Endothelial cell of umbilical vein (primary cell): ENCODE data around the gene CSF2. TPM values are rescaled to one million over a fixed set of nuclear protein-coding genes. Genes with fewer than 3 reads are reported as not detected.

Source experiments
- BruUV-seq: library from RNA; stranded (reverse); fragments of 400-500 nt; replicated peaks from 2 replicates; lab custom pipeline; 2021; lab: Mats Ljungman, UMichigan
- CTCF ChIA-PET: fragments of 300-600, 350-600 bp; sonication (Branson Sonifier 250); formaldehyde crosslinking; loops from one replicate; lab custom pipeline; 2021; ENCODE audit warnings: antibody characterized with exemption, inconsistent platforms; lab: Charles Lee
- POLR2A ChIA-PET: fragments of 300-600, 350-600 bp; sonication (Branson Sonifier 250); formaldehyde crosslinking; loops from one replicate; lab custom pipeline; 2021; ENCODE audit warnings: antibody characterized with exemption, inconsistent platforms; lab: Charles Lee
- DNase-seq: peaks from one replicate; pipeline ENCODE4 v3.0.0-alpha.2; 2011; ENCODE audit warnings: low read depth, low spot score
- FAIRE-seq: peaks from 2 replicates; lab custom pipeline; 2011; peaks lifted over from hg19 to GRCh38; lab: Jason Lieb, UNC
- H2AFZ ChIP-seq: 2 replicates; pipeline ENCODE4 v1.6.0; 2012; ENCODE audit warnings: low read depth, low read length, control low read depth, inconsistent platforms
- H3K27ac ChIP-seq: 2 replicates; pipeline ENCODE4 v1.5.1; 2011; ENCODE audit warnings: low read depth, mild to moderate bottlenecking, control low read depth, low read length, moderate library complexity; ENCODE audit not compliant: insufficient read depth
- H3K27me3 ChIP-seq, 2 experiments: 2 replicates each; pipeline versions ENCODE4 v1.6.0 to v1.6.1; 2011; ENCODE audit warnings: low read length in 2 of 2, mixed read lengths in 1 of 2; ENCODE audit not compliant: control insufficient read depth in 2 of 2, insufficient read depth in 2 of 2
- H3K36me3 ChIP-seq, 2 experiments: 2 replicates in 1 of 2; 3 replicates in 1 of 2; pipeline ENCODE4 v1.5.1; 2011; ENCODE audit warnings: low read length in 2 of 2, mild to moderate bottlenecking in 1 of 2, moderate library complexity in 1 of 2; ENCODE audit not compliant: control insufficient read depth in 2 of 2, insufficient read depth in 2 of 2; ENCODE audit errors: extremely low read depth in 1 of 2
- H3K4me1 ChIP-seq: 3 replicates; pipeline ENCODE4 v1.5.1; 2011; ENCODE audit warnings: mild to moderate bottlenecking, low read length; ENCODE audit not compliant: control insufficient read depth, insufficient read depth; ENCODE audit errors: extremely low read depth
- H3K4me2 ChIP-seq: 2 replicates; pipeline ENCODE4 v1.6.1; 2011; ENCODE audit warnings: low read length, control low read depth, mixed read lengths; ENCODE audit not compliant: insufficient read depth
- H3K4me3 ChIP-seq, 3 experiments: fragments of 200-600 bp in 1 of 3; sonication (generic), shearing (Covaris generic) in 1 of 3; replicated peaks in 1 of 3; 2 replicates each; pipeline ENCODE4 v1.5.1; 2011 to 2016; ENCODE audit warnings: control low read depth in 3 of 3, low read length in 3 of 3, mild to moderate bottlenecking in 2 of 3, inconsistent platforms in 1 of 3, low read depth in 1 of 3, moderate library complexity in 1 of 3; ENCODE audit not compliant: insufficient read depth in 1 of 3
- H3K79me2 ChIP-seq: 2 replicates; pipeline ENCODE4 v1.6.0; 2012; ENCODE audit warnings: low read length, inconsistent platforms; ENCODE audit not compliant: control insufficient read depth, insufficient read depth
- H3K9ac ChIP-seq: replicated peaks from 2 replicates; pipeline ENCODE3; 2011; ENCODE audit warnings: low read length, control low read depth; ENCODE audit not compliant: insufficient read depth; ENCODE audit errors: extremely low read depth
- H3K9me1 ChIP-seq: replicated peaks from 3 replicates; pipeline ENCODE4 v1.6.0; 2011; ENCODE audit warnings: mild to moderate bottlenecking, low read length; ENCODE audit not compliant: control insufficient read depth, insufficient read depth; ENCODE audit errors: extremely low read depth
- H3K9me3 ChIP-seq: replicated peaks from 2 replicates; pipeline ENCODE4 v1.5.1; 2012; ENCODE audit warnings: low read length, inconsistent platforms; ENCODE audit not compliant: control insufficient read depth, insufficient read depth
- H4K20me1 ChIP-seq: replicated peaks from 2 replicates; pipeline ENCODE3; 2011; ENCODE audit warnings: mild to moderate bottlenecking, low read length; ENCODE audit not compliant: control insufficient read depth, insufficient read depth; ENCODE audit errors: extremely low read depth
- CTCF ChIP-seq, 2 donors: IDR thresholded peaks; 1 replicate in 1 of 2; 2 replicates in 1 of 2; pipeline ENCODE4 v1.5.1; 2011; ENCODE audit warnings: low read length in 2 of 2, mild to moderate bottlenecking in 2 of 2, moderate library complexity in 2 of 2, control low read depth in 1 of 2, inconsistent platforms in 1 of 2, low read depth in 1 of 2; ENCODE audit not compliant: insufficient read depth in 1 of 2; ENCODE audit errors: extremely low read depth in 1 of 2
- EZH2 ChIP-seq: IDR thresholded peaks from 2 replicates; pipeline ENCODE4 v1.6.1; 2012; ENCODE audit warnings: borderline replicate concordance, low read depth, mild to moderate bottlenecking, moderate library complexity, low read length, inconsistent platforms; ENCODE audit not compliant: severe bottlenecking
- GATA2 ChIP-seq: IDR thresholded peaks from 2 replicates; pipeline ENCODE4 v1.7.0; 2011; ENCODE audit warnings: low read depth, mild to moderate bottlenecking, moderate library complexity, mixed read lengths, low read length; ENCODE audit not compliant: insufficient read length, insufficient read depth
- JUN ChIP-seq: IDR thresholded peaks from 2 replicates; pipeline ENCODE4 v1.6.1; 2011; ENCODE audit warnings: borderline replicate concordance, low read depth; ENCODE audit not compliant: insufficient read length, insufficient read depth
- MYC ChIP-seq: IDR thresholded peaks from one replicate; pipeline ENCODE4 v1.6.1; 2011; ENCODE audit warnings: mild to moderate bottlenecking, low read depth, low read length
- POLR2A ChIP-seq: IDR thresholded peaks from 2 replicates; pipeline ENCODE4 v1.6.1; 2012; ENCODE audit warnings: low read depth, mild to moderate bottlenecking, control low read depth, low read length
- POLR2AphosphoS5 ChIP-seq: IDR thresholded peaks from 2 replicates; pipeline ENCODE4 v1.6.1; 2012; ENCODE audit warnings: low read depth, mild to moderate bottlenecking, control low read depth, low read length, moderate library complexity; ENCODE audit not compliant: insufficient read depth
- dilution Hi-C: fragments of 300-500 bp; cut with MboI; formaldehyde crosslinking; loops from one replicate; pipeline ENCODE4 v1.15.0; 2019; ENCODE audit warnings: low sequenced_read_pairs; ENCODE audit not compliant: extremely low pct_ligation_motif_present
- intact Hi-C: fragments of 100-400 bp; cut with micrococcal nuclease; formaldehyde crosslinking; loops from one replicate; pipeline ENCODE4 v1.10.0; 2022
- polyA plus RNA-seq, 4 experiments: library from polyadenylated mRNA; depleted of rRNA in 3 of 4; stranded (reverse) in 3 of 4; unstranded in 1 of 4; fragments of >200 nt; gene quantifications; 2 replicates each; pipeline versions ENCODE4 v1.2.1 to v1.2.3, GENCODE V29; 2011 to 2012; ENCODE audit warnings: missing spikeins in 1 of 4
- total RNA-seq: library from RNA; stranded (reverse); gene quantifications from 2 replicates; pipeline ENCODE4 v1.2.3, GENCODE V29; 2021

Gene CSF2
- total and polyA plus RNA-seq, 2 donors (not counting 3 experiments of a cell fraction or from before 2014, with no cell fraction given) = not detected

- no peak overlapping the region for H3K4me3 ChIP-seq
- CTCF ChIA-PET = interaction anchor here (1.1 kb wide), 1 partner anchor 9 kb away, joined by 5 read pairs; no protein-coding TSS in a partner anchor
- no peak overlapping the region for H3K27ac ChIP-seq
- dilution Hi-C loops (no loop called here), intact Hi-C loops (no loop called here)
- no peaks in the 10 kb centered on the region for H3K9me3 ChIP-seq
- no peak overlapping the region for H2AFZ ChIP-seq
- H3K4me1 ChIP-seq = no peaks in the 10 kb centered on the region
- H3K9me1 ChIP-seq = no peaks in the 10 kb centered on the region
- POLR2A ChIA-PET = no interaction called here
- no peak for DNase-seq
- TF ChIP-seq MYC (no peak), EZH2 (no peak)
- no peaks in the 10 kb centered on the region for H3K36me3 ChIP-seq
- no peak overlapping the region for H3K9ac ChIP-seq
- no peaks in the 10 kb centered on the region for H3K79me2 ChIP-seq
- BruUV-seq = no TSS peak
- FAIRE-seq = no peak
- peaks cover 0 to 3% of the 10 kb centered on the region in 2 experiments for H3K27me3 ChIP-seq
- no peaks in the 10 kb centered on the region for H4K20me1 ChIP-seq
- no peak overlapping the region for H3K4me2 ChIP-seq
These were observed 20.1 kb upstream of the CSF2 start for GRCh38 chr5:132053483-132053882.

DNA sequence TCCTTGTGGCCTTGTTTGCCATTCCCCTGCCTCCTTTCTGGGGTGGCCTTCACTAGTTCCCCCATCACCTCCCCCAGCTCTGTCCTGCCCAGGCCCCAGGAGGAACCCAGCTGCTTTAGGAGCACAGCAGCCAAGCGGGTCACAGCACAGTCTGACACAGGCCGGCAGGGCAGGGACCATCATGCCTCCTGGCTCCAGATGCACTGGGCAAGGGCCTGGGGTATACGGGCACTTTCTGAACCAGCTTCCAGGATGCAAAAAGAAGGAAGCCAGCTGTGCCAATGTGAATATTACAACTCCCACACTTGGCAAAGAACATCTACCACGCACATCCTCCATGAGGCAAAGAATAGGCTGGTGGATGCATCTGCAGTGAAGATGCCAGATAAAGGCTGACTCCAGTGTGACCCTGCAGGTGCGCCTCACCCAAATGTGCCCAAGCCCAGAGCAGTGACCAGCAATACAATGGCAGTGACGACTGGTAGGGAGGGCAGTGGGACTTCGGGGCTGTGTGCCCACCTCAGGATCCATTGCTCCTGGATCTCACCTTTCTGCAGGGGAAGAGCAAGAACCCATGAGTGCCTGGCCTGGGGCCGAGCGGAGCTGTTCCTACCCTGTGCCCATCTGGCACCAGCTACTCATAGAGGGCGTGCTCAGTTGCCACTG, 19.4 kb upstream of the CSF2 start:
- Histone ChIP-seq H3K4me2 (no peak overlapping the region), H3K27ac (no peak overlapping the region), H3K4me1 (no peaks in the 10 kb centered on the region), H4K20me1 (no peaks in the 10 kb centered on the region), H3K79me2 (no peaks in the 10 kb centered on the region), H3K9ac (no peak overlapping the region), H2AFZ (no peak overlapping the region), H3K36me3 (no peaks in the 10 kb centered on the region), H3K27me3 (peaks cover 0 to 3% of the 10 kb centered on the region in 2 experiments), H3K9me1 (no peaks in the 10 kb centered on the region), H3K4me3 (no peak overlapping the region), H3K9me3 (no peaks in the 10 kb centered on the region)
- dilution Hi-C loops (no loop called here), intact Hi-C loops (no loop called here)
- DNase-seq (no peak), FAIRE-seq (no peak)
- TF ChIP-seq GATA2 (no peak), POLR2A (no peak), POLR2AphosphoS5 (no peak), EZH2 (no peak), CTCF (IDR thresholded peaks at IDR 0.05; ENCODE audit: extremely low read depth in 1 of 2, insufficient read depth in 1 of 2, low read depth in 1 of 2, low read length in 2 of 2) (no peak), JUN (no peak)
- CTCF ChIA-PET = interaction anchor here (1.9 kb wide), 1 partner anchor 9 kb away, joined by 4 read pairs; no protein-coding TSS in a partner anchor
- POLR2A ChIA-PET = no interaction called here
- BruUV-seq = no TSS peak
